Nephron progenitor cell (in vitro differentiated cells): ENCODE results near the gene BABAM2.

Experiments
- DNase-seq: peaks from one replicate; pipeline ENCODE4 v3.0.0; 2021
- H3K27ac Mint-ChIP-seq: 2 replicates; pipeline ENCODE4 v1.8.0; 2021; ENCODE audit warnings: mild to moderate bottlenecking, moderate library complexity, mixed read lengths
- H3K27me3 Mint-ChIP-seq: 2 replicates; pipeline ENCODE4 v1.8.0; 2021; ENCODE audit warnings: mild to moderate bottlenecking, low read depth, mixed read lengths; ENCODE audit not compliant: poor library complexity
- H3K36me3 Mint-ChIP-seq: 2 replicates; pipeline ENCODE4 v1.8.0; 2021; ENCODE audit warnings: low read depth, mixed read lengths
- H3K4me1 Mint-ChIP-seq: 2 replicates; pipeline ENCODE4 v1.8.0; 2021; ENCODE audit warnings: mixed read lengths
- H3K4me3 Mint-ChIP-seq: 2 replicates; pipeline ENCODE4 v1.8.0; 2021; ENCODE audit warnings: mild to moderate bottlenecking, moderate library complexity, mixed read lengths
- H3K9me3 Mint-ChIP-seq: 2 replicates; pipeline ENCODE4 v1.8.0; 2021; ENCODE audit warnings: mild to moderate bottlenecking, moderate library complexity, mixed read lengths
- CTCF ChIP-seq: fragments of 200-600 bp; sonication (generic); IDR thresholded peaks from 2 replicates; pipeline ENCODE4 v1.5.0; 2021; ENCODE audit warnings: antibody characterized with exemption

BABAM2 gene

DNA sequence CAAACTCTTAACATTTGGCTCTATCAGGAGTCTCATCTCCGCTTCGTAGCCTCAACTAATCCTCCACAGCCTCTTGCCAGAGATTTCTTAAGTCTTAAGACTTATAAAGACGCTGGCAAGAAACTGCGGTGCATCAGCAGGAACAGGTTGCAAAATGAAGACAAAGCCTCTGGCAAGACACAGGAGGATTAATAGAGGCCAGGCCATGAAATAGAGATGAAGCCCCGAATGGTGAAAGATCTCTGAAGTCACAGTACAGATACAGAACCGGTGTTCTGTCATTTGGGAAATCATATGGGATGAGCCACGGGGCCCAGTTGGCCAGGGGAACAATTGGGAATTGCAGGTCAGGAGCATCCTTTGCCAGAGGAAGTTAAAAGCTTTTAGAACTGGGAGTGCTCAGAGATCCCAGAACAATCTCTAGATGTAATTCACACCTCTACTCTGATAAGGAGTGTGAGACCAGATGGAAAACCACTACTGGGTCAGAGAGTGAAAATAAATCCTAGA lies 311.2 kb downstream of the BABAM2 start:
- Mint-ChIP-seq H3K27ac (no peak overlapping the region), H3K4me3 (no peak overlapping the region), H3K4me1 (no peaks in the 10 kb centered on the region), H3K27me3 (peaks cover 4% of the 10 kb centered on the region), H3K36me3 (peaks cover 9% of the 10 kb centered on the region), H3K9me3 (peaks cover 4% of the 10 kb centered on the region)
- DNase-seq: no peak
- TF ChIP-seq CTCF: no peak

DNA sequence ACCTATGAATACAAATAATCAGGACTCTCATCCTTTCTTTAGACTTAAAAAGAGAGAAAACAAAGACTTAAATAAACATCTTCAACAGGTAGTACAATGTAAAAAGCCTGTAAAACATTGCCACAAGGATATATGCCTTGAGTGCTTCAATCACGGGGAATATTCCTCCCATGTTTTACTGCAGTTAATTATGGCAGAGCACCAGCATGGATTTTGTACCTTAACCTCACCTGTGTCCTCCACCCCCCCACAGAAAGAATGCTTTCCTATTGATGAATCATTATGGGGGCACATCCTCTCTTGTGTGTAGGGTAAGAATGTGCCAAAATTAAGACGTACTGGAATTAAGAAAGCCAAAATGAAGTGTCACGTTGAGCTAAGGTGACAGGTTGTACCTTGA lies 312.2 kb downstream of the BABAM2 start:
- peaks cover 4% of the 10 kb centered on the region for H3K27me3 Mint-ChIP-seq

GRCh38 chr2:28206762-28207161 lies 316.2 kb downstream of the BABAM2 start:
- H3K9me3 Mint-ChIP-seq: peaks cover 4% of the 10 kb centered on the region
- no peak for DNase-seq
- H3K4me1 Mint-ChIP-seq: no peaks in the 10 kb centered on the region
- H3K4me3 Mint-ChIP-seq: no peak overlapping the region
- peaks cover 9% of the 10 kb centered on the region for H3K36me3 Mint-ChIP-seq
- peaks cover 4% of the 10 kb centered on the region for H3K27me3 Mint-ChIP-seq
- H3K27ac Mint-ChIP-seq: no peak overlapping the region
- no peak for TF ChIP-seq CTCF

More for the DNA sequence above, 312.2 kb downstream of the BABAM2 start:
- peaks cover 4% of the 10 kb centered on the region for H3K9me3 Mint-ChIP-seq
- no peak overlapping the region for H3K27ac Mint-ChIP-seq
- TF ChIP-seq CTCF: no peak
- H3K36me3 Mint-ChIP-seq: peaks cover 9% of the 10 kb centered on the region
- DNase-seq: no peak
- H3K4me1 Mint-ChIP-seq: no peaks in the 10 kb centered on the region
- no peak overlapping the region for H3K4me3 Mint-ChIP-seq

GRCh38 chr2:28209261-28209691 lies 318.7 kb downstream of the BABAM2 start:
- Mint-ChIP-seq H3K4me1 (no peaks in the 10 kb centered on the region), H3K27me3 (no peaks in the 10 kb centered on the region), H3K4me3 (no peak overlapping the region), H3K9me3 (peaks cover 1% of the 10 kb centered on the region), H3K36me3 (peaks cover 2% of the 10 kb centered on the region), H3K27ac (no peak overlapping the region)
- no peak for TF ChIP-seq CTCF
- no peak for DNase-seq

DNA sequence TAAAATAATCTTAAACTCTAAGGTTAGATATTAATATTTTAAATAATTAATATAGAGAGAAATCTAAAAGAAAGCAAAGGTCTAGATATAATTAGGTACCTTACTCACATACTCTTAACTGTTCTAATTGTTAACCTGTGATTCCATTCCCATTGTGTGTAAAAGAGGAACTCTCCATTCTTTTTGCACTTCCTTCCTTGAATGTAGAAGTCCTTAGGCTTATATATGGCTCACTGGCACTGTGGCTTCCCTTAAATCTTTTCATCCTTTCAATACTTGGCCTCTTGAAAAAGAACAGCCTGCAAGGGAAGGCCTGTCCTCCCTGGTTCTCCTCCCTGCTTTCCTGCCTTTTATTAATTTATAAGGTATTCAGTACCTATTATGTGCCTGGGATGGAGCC lies 319.3 kb downstream of the BABAM2 start:
- Mint-ChIP-seq H3K9me3 (peaks cover 5% of the 10 kb centered on the region), H3K36me3 (no peaks in the 10 kb centered on the region), H3K4me3 (no peak overlapping the region), H3K27ac (no peak overlapping the region), H3K4me1 (no peaks in the 10 kb centered on the region), H3K27me3 (no peaks in the 10 kb centered on the region)
- DNase-seq: no peak
- no peak for TF ChIP-seq CTCF

DNA sequence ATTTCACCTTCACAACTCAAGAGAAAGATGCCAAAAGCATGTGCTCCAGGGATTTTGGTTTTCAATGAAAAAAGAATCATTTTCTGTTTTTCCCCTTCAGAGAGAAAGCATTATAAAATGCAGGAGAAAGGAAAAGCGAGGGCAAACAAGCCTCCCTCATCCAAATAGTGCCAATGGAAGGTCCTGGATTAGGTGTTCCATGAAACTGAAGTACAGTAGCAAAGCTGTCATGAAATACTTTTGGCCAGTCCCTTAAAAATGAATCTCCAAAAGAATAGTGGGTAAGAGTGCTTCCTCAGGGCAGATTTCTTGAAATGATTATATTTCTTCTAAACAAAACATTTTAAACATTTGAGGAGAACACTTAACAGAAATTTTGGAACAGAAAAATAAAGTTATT lies 320.0 kb downstream of the BABAM2 start:
- DNase-seq: no peak
- H3K27ac Mint-ChIP-seq: no peak overlapping the region
- H3K36me3 Mint-ChIP-seq: no peaks in the 10 kb centered on the region
- no peaks in the 10 kb centered on the region for H3K4me1 Mint-ChIP-seq
- H3K27me3 Mint-ChIP-seq: no peaks in the 10 kb centered on the region
- H3K4me3 Mint-ChIP-seq: no peak overlapping the region
- peaks cover 5% of the 10 kb centered on the region for H3K9me3 Mint-ChIP-seq
- no peak for TF ChIP-seq CTCF
